CD14-positive monocyte (primary cell): ENCODE data around the gene GOLGA3. TPM values are rescaled to one million over a fixed set of nuclear protein-coding genes. Genes with fewer than 3 reads are reported as not detected.

Experiments
- DNase-seq, 3 donors: peaks; one replicate each; pipeline ENCODE4 v3.0.0-alpha.2; 2011 to 2022
- H2AFZ ChIP-seq: 2 replicates; pipeline ENCODE4 v1.6.0; 2012; ENCODE audit warnings: mild to moderate bottlenecking, low read depth, low read length, inconsistent platforms; ENCODE audit not compliant: insufficient read depth, poor library complexity, severe bottlenecking
- H3K27ac ChIP-seq, 2 donors: 1 replicate in 1 of 2; 2 replicates in 1 of 2; pipeline ENCODE4 v1.5.1; 2012 to 2013; ENCODE audit warnings: low read length in 2 of 2, control low read depth in 1 of 2, inconsistent platforms in 1 of 2, low read depth in 1 of 2, mild to moderate bottlenecking in 1 of 2
- H3K27me3 ChIP-seq, 2 donors: one replicate each; pipeline versions ENCODE4 v1.6.0 to v1.6.1; 2011 to 2013; ENCODE audit warnings: low read length in 2 of 2; ENCODE audit not compliant: control insufficient read depth in 2 of 2, insufficient read depth in 2 of 2
- H3K36me3 ChIP-seq, 2 donors: replicated peaks in 1 of 2; 1 replicate in 1 of 2; 2 replicates in 1 of 2; pipeline versions ENCODE4 v1.5.1 to v1.6.1; 2012 to 2013; ENCODE audit warnings: low read length in 2 of 2, control low read depth in 1 of 2, inconsistent platforms in 1 of 2, mild to moderate bottlenecking in 1 of 2; ENCODE audit not compliant: insufficient read depth in 2 of 2, control insufficient read depth in 1 of 2
- H3K4me1 ChIP-seq, 2 donors: 1 replicate in 1 of 2; 2 replicates in 1 of 2; pipeline versions ENCODE4 v1.5.1 to v1.6.1; 2012 to 2013; ENCODE audit warnings: low read length in 2 of 2, control low read depth in 1 of 2, inconsistent platforms in 1 of 2, mild to moderate bottlenecking in 1 of 2, moderate library complexity in 1 of 2; ENCODE audit not compliant: insufficient read depth in 2 of 2, control insufficient read depth in 1 of 2
- H3K4me2 ChIP-seq: replicated peaks from 2 replicates; pipeline ENCODE3; 2012; ENCODE audit warnings: low read length, moderate library complexity, mild to moderate bottlenecking; ENCODE audit not compliant: poor library complexity, severe bottlenecking; ENCODE audit errors: extremely low read depth
- H3K4me3 ChIP-seq, 3 experiments: fragments of 200-600 bp in 1 of 3; sonication (generic) in 1 of 3; replicated peaks in 1 of 3; 1 replicate in 2 of 3; 2 replicates in 1 of 3; pipeline ENCODE4 v1.5.1; 2011 to 2013; ENCODE audit warnings: low read length in 3 of 3, mild to moderate bottlenecking in 3 of 3, control low read depth in 2 of 3, low read depth in 2 of 3, inconsistent platforms in 1 of 3, moderate library complexity in 1 of 3
- H3K79me2 ChIP-seq: 2 replicates; pipeline ENCODE4 v1.6.0; 2012; ENCODE audit warnings: mild to moderate bottlenecking, control low read depth, inconsistent platforms, low read length, moderate library complexity; ENCODE audit not compliant: insufficient read depth
- H3K9ac ChIP-seq: 2 replicates; pipeline ENCODE4 v1.6.0; 2017; ENCODE audit warnings: low read length, mild to moderate bottlenecking; ENCODE audit not compliant: insufficient read depth, poor library complexity, severe bottlenecking
- H3K9me3 ChIP-seq, 2 donors: replicated peaks in 1 of 2; 1 replicate in 1 of 2; 2 replicates in 1 of 2; pipeline versions ENCODE4 v1.5.1 to v1.6.1; 2012 to 2013; ENCODE audit warnings: low read length in 2 of 2, control low read depth in 1 of 2; ENCODE audit not compliant: control insufficient read depth in 1 of 2, insufficient read depth in 1 of 2
- H4K20me1 ChIP-seq: 2 replicates; pipeline ENCODE4 v1.6.0; 2012; ENCODE audit warnings: mild to moderate bottlenecking, low read length, control low read depth, moderate library complexity; ENCODE audit not compliant: insufficient read depth
- H3K27ac Mint-ChIP-seq, 7 donors: one replicate each; pipeline ENCODE4 v1.8.0; 2020; ENCODE audit warnings: mild to moderate bottlenecking in 7 of 7, mixed read lengths in 7 of 7, moderate library complexity in 6 of 7, inconsistent platforms in 2 of 7
- H3K27me3 Mint-ChIP-seq, 3 donors: one replicate each; pipeline ENCODE4 v1.8.0; 2021 to 2022; ENCODE audit warnings: low read depth in 3 of 3, mild to moderate bottlenecking in 3 of 3, mixed read lengths in 3 of 3, moderate library complexity in 3 of 3, inconsistent platforms in 1 of 3
- H3K36me3 Mint-ChIP-seq, 2 donors: one replicate each; pipeline ENCODE4 v1.8.0; 2020; ENCODE audit warnings: mixed read lengths in 2 of 2, inconsistent platforms in 1 of 2, mild to moderate bottlenecking in 1 of 2
- H3K4me1 Mint-ChIP-seq: one replicate; pipeline ENCODE4 v1.8.0; 2020; ENCODE audit warnings: mild to moderate bottlenecking, mixed read lengths
- H3K4me3 Mint-ChIP-seq, 2 donors: one replicate each; pipeline ENCODE4 v1.8.0; 2020; ENCODE audit warnings: mild to moderate bottlenecking in 2 of 2, mixed read lengths in 2 of 2, moderate library complexity in 1 of 2
- H3K9me3 Mint-ChIP-seq, 7 donors: one replicate each; pipeline ENCODE4 v1.8.0; 2020 to 2022; ENCODE audit warnings: mixed read lengths in 7 of 7, mild to moderate bottlenecking in 6 of 7, moderate library complexity in 6 of 7, inconsistent platforms in 2 of 7
- WGBS: methylation state at CpG from one replicate; pipeline ENCODE4 v1.1.5; 2013; ENCODE audit warnings: missing lambda C conversion rate; ENCODE audit not compliant: insufficient coverage; 5-methylcytosine and 5-hydroxymethylcytosine counted together
- intact Hi-C, 2 donors: fragments of 100-400 bp; cut with micrococcal nuclease; formaldehyde crosslinking; loops; one replicate each; pipeline versions ENCODE4 v1.15.0 to v1.15.1; 2023
- polyA plus RNA-seq, 3 donors: library from polyadenylated mRNA; depleted of rRNA in 1 of 3; unstranded in 2 of 3; stranded (reverse) in 1 of 3; fragments of 300-500 nt in 2 of 3; fragments of >200 nt in 1 of 3; fragmentation: Illumina TruSeq in 2 of 3; gene quantifications; 1 replicate in 2 of 3; 2 replicates in 1 of 3; pipeline ENCODE4 v1.2.3, GENCODE V29; 2012 to 2021
- TF ChIP-seq, protein P1 (sequence below): fragments of 200-600 bp; IDR thresholded peaks from one replicate; pipeline ENCODE4 v1.8.0; 2022; ENCODE audit warnings: antibody characterized with exemption, mild to moderate bottlenecking

Gene GOLGA3
- polyA plus RNA-seq, 3 donors = 1.2 to 12.0 (median 2.4) TPM

DNA sequence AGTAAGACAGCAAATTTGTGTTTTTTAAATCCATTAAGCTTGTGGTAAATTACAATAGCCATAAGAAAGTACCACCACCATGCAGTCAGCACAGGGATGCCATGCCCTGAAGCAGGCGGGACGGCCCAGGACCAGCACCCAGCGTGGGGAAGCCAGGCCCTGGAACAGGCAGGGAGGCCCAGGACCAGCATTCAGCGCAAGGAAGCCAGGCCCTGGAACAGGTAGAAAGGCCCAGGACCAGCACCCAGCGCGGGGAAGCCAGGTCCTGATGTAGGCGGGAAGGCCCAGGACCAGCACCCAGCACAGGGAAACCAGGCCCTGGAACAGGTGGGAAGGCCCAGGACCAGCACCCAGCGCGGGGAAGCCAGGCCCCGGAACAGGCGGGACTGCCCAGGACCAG lies 45.5 kb upstream of the GOLGA3 start:
- Histone ChIP-seq H3K9ac (no peak overlapping the region), H3K4me2 (no peak overlapping the region), H3K4me3 (no peak overlapping the region), H3K9me3 (peaks cover 27 to 32% of the 10 kb centered on the region in 2 donors), H2AFZ (no peak overlapping the region), H3K27ac (no peak overlapping the region), H3K36me3 (peaks cover 86 to 99% of the 10 kb centered on the region in 2 donors), H3K4me1 (no peaks in the 10 kb centered on the region), H3K27me3 (no peaks in the 10 kb centered on the region), H4K20me1 (peaks cover 44% of the 10 kb centered on the region), H3K79me2 (peaks cover 24% of the 10 kb centered on the region)
- intact Hi-C loops = no loop called here
- Mint-ChIP-seq H3K27ac (peak overlapping the region in 1 of 7 donors; percentile 0), H3K9me3 (peaks cover 18 to 35% (median 24%) of the 10 kb centered on the region in 7 donors), H3K27me3 (peaks cover 0 to 2% (median 0%) of the 10 kb centered on the region in 3 donors), H3K36me3 (peaks cover 72 to 91% of the 10 kb centered on the region in 2 donors), H3K4me1 (no peaks in the 10 kb centered on the region), H3K4me3 (no peak overlapping the region)
- TF ChIP-seq, protein P1, sequence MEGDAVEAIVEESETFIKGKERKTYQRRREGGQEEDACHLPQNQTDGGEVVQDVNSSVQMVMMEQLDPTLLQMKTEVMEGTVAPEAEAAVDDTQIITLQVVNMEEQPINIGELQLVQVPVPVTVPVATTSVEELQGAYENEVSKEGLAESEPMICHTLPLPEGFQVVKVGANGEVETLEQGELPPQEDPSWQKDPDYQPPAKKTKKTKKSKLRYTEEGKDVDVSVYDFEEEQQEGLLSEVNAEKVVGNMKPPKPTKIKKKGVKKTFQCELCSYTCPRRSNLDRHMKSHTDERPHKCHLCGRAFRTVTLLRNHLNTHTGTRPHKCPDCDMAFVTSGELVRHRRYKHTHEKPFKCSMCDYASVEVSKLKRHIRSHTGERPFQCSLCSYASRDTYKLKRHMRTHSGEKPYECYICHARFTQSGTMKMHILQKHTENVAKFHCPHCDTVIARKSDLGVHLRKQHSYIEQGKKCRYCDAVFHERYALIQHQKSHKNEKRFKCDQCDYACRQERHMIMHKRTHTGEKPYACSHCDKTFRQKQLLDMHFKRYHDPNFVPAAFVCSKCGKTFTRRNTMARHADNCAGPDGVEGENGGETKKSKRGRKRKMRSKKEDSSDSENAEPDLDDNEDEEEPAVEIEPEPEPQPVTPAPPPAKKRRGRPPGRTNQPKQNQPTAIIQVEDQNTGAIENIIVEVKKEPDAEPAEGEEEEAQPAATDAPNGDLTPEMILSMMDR = no peak
- no peak for DNase-seq
- over 99% methylated on average over 10 of the region's 11 CpGs for whole genome bisulfite sequencing

DNA sequence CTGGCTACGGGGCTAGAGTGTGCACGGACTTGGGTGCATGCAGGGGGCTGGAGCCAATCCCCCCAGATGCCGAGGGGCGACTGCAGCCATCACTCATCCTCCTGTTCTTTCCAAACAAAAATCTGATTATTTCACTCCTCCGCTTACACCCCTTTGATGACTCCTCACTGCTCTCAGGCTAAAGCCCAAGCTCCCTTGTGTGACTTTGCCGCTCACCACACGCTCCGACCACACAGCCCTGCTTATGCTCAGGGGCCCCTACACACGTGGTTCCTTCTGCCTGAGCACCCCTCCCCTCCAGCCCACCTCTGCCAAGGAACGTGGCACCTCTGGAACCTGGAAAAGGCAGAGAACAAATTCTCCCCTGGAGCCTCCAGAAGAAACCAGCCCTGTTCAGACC lies 45.1 kb upstream of the GOLGA3 start:
- Mint-ChIP-seq H3K27me3 (peaks cover 0 to 2% (median 0%) of the 10 kb centered on the region in 3 donors), H3K27ac (peak overlapping the region in 1 of 7 donors; percentile 0), H3K4me1 (no peaks in the 10 kb centered on the region), H3K36me3 (peaks cover 73 to 91% of the 10 kb centered on the region in 2 donors), H3K9me3 (peaks cover 19 to 36% (median 26%) of the 10 kb centered on the region in 7 donors), H3K4me3 (no peak overlapping the region)
- TF ChIP-seq, protein P1 = no peak
- Histone ChIP-seq H3K36me3 (peaks cover 86 to 98% of the 10 kb centered on the region in 2 donors), H3K4me1 (no peaks in the 10 kb centered on the region), H3K27me3 (no peaks in the 10 kb centered on the region), H4K20me1 (peaks cover 39% of the 10 kb centered on the region), H3K9ac (no peak overlapping the region), H3K4me2 (no peak overlapping the region), H3K27ac (no peak overlapping the region), H3K4me3 (no peak overlapping the region), H3K9me3 (peaks cover 28 to 34% of the 10 kb centered on the region in 2 donors), H2AFZ (no peak overlapping the region), H3K79me2 (peaks cover 20% of the 10 kb centered on the region)
- WGBS = 96% methylated on average over 10 of the region's 10 CpGs
- intact Hi-C loops = no loop called here
- no peak for DNase-seq
